NCI-H2081 (cell line): ENCODE data around the gene FBN2.

ENCODE experiments used
- DNase-seq, 2 experiments: peaks; one replicate each; lab custom pipeline; 2025; lab: John Stamatoyannopoulos, UW

The FBN2 gene

DNA sequence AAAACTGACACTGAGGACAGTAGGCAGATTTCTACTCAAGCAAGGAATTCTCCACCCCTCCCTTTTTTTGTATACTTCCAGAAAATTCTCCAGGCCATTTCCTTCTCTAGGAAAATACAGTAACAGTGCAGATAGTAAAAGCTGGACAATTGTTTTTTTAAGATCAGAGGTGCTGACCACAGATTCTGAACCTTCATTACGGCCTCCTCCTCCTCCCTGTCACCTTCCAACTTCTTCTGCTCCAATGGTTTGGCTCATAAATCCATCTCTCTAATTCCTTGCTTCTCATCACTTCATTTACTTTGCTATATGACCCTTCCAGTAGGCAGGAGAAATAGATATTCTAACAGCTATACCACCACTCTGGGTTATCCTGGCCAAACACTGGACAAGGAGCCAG, 220.6 kb downstream of the FBN2 start:
- no peak for DNase-seq

DNA sequence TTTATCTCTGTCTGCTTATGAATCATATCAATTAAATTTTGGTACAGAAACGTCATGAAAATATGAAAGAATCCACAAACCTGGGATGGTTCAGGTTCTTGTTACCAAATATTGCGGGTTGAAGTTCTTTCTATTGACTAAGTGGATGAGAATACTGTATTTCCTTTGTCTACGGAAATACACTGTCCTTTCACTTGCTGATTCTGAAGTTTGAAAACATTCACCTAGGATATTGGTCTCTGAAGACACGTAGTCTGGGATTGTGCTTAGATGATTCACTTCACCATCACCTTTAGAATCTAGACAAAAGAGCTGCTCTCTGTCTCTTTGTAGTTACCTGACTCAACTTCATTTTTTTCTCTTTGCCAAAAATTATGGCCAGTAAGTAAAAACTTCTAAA, 222.4 kb downstream of the FBN2 start:
- DNase-seq, result no peak

DNA sequence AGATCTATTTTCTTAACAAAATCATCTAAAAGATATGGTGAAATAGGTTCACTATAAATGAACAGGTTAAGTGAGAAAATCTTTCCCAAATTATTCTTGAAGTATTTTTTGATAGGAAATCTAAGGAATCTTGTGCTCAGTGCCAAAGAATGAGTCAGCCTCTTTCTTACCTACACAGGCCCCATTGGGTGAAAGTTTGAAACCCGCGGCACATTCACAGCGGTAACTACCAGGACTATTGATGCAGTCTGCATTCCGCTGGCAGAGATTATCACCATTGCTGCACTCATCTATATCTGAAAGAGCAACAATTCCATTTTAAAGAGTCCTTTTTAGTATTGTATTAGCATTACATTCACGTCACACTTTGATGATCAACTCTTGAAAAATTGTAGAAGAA, 232.7 kb downstream of the FBN2 start:
- DNase-seq, result no peak

DNA sequence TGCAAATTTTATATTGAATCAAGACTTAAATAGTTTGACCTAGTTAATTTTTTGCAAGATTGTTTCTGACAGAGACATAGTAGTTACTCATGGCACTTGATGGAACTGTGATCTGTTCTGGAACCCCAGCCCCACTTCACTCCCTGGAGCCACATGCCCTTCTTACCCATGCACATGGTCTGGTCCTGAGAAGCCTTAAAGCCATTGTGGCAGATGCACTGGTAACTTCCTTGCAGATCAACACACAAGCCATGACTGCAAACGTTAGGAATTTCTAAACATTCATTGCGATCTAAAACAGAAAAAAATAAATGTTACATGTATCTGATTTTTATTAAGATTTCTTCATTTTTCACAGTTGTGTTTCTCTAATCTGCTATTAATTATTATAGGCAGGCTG, 233.3 kb downstream of the FBN2 start:
- DNase-seq, result no peak

DNA sequence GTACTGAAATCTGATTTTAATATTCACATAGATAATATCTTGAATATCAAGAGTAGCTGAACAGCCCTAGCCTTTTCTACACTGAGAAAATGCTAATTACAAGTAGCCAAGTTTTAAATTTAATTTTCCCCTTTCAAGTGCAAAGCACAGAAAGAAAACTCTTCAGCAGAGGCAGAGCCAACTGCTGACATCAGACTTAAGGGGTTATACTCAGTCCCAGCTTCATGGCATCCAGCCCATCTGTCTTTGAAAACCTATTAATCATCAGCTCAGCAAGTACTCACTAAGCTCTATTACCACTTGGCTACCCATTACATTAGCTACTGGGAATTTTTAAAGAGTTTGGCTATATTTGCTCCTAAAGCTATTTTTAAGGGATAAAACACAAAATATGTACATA, 234.0 kb downstream of the FBN2 start:
- DNase-seq, result peak in 1 of 2 experiments; percentile 2

DNA sequence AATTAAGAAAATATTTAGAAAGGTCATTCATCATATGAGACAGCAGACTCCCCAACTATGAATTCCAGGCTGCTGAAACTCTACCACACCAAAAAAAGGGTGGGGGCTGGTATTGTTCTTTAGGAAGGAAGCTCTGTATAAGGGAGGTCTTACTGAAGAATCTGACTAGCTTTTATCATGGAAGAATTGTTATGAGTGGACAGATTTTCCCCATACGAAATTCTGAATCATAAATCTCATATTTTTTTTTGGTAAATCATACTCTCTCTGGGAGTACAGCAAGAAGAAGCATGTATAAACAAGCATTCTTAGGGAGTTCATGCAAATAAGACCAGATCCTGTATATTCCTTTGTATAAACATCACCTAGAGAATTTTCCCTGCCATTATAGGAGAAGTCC, 234.5 kb downstream of the FBN2 start:
- no peak for DNase-seq

DNA sequence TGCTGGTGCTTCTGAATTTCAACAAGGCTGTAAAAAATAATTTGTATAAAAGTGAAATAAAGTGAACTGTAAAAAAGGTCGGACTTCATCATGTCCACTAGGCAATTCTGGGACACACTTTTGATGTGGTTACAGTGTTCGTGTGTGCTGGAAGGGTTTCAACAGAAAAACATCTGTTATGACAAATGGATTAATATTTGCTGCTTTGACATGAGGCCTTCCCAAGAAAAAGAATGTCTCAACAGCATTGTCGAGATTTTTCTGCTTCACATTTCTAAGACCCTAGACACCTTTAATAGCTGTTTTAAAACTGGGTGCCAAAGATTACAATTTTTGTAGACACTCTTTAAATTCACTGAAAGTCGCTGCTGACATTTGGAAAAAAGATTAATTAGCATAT, 237.9 kb downstream of the FBN2 start:
- DNase-seq, result no peak

DNA sequence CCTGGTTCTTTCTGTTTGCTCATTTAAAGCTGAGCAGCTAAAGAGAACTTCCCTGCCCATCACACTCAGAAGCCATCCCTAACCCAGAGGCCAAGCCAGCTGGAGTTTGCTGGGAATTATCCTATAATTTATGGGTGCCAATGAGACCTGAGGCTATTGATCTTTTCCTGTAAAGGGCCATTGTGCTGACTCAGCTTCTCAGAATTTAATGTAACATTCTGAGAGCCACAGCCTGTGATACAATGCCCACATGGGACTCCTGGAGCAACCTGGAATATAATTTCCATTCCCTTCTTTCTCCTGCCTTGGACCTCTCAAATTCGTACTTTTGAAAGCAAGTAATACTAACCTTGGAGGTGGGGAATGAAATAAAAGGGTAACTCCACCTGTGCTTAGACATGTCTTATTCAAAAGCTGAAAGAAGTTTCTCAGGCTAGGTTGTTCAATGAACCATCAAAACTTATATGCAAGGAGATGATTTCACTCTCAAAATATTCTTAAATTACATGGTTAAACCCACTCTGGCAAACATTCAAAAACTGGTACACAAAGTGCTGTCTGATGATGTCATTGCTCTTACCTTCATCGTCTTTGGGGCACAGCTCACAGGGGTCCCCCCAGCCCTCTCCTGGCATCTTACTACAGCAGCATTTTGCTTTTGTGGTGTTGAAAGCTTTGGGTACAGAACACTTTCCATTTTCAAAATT, 247.7 kb downstream of the FBN2 start:
- peak in 1 of 2 experiments; percentile 8 for DNase-seq

DNA sequence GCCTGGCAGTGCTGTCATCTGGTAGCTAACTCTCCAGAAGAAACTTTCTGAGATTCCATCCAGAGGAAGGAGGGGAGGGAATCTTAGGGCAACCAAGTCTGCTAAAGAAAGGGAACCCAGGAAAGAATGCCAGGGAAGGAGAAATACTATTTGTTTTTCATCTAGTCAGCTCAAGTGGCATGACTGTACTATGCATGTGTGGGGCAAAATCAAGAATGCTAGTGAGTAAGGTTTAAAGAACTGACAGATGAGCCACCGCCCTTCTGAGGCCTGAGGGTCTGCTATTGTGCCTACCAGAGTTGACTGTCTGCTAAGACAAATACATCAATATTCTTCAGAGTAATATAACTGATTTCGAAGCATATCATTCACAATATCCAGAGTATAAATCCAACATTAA, 250.3 kb downstream of the FBN2 start:
- no peak for DNase-seq

DNA sequence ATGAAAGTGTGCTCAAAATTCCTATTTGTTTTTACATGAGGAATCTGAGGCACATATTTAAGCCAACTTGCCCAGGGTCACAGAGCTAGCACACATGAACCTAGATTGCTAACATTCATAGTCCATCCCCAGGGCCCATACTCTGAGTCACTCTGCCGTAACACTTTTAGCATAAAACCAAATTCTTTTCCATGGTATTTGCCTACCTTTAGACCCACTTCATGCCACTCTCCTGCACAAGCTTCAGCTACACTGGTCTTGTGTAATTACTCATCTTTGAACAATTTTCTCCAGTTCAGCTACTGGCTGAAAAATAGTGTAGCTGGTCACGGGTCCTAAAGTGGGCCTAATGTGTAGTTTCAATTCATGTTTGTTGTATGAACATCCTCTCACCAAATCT, 253.8 kb downstream of the FBN2 start:
- no peak for DNase-seq

DNA sequence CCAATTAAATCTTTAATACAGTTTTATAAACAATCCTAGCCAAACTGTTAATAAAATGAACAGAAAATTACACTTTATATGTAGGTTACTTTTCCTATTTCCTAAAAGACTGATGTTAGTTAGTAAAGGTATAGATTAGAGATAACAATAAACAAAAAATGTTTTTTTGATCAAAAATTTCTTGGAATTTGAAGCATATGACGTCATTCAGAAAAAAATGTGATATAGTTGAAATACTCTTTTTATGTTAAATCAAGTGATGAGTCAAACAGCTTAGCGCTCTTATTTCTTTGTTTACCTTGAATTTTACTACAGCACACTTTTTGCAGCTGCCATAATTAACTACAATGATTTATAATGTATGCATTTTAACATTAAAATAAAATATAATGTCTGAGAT, 258.7 kb downstream of the FBN2 start:
- DNase-seq, result no peak

DNA sequence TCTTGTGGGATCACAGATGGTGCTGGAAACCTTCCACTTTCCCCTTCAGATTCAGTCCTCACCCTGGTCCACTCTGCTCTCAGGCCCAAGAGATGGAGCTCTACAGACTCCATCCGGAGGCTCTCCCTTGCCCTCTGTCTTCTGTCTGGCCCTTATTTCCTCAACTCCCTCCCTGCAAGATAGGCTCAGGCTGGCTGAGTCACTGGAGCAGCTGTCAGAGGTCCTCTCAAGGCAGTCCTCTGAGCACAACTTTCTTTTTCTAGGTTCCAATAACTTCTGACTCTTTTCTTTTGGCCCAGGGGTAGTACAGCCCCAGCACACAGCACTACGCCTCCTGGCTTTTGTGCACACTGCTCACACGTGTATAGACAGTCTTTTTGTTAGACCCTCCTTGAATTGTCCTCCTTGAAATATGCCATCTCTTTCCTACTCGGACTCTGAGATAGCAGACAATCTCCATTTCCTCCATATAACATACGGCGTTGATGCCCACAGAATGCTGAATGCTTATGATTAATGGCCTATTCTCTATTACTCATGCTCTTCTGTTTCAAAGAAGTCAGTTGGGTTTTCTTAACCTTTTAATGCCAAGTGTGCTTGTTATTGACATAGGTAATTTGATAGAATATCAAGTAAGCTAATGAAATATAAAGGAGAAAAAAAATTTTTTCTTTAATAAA, 261.4 kb downstream of the FBN2 start:
- DNase-seq, result no peak

DNA sequence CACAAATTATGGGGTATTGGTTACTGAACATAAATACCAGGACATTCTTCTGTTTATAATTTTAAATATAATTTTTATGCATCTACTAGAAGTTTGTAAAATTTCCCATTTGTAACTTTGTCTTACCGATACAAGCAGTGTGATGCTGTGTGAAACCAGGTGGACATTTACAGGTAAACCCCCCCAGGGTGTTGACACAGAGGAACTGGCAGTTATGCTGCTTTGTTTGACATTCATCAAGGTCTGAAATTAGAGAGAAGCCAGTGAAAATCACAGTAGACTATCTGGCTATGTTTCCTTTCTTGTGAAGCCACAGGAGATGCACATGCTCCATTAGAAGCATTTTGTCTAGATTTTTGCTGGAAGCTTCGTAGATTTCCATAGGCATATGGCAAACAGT, 263.6 kb downstream of the FBN2 start:
- peak; percentile 76 to 87 for DNase-seq

DNA sequence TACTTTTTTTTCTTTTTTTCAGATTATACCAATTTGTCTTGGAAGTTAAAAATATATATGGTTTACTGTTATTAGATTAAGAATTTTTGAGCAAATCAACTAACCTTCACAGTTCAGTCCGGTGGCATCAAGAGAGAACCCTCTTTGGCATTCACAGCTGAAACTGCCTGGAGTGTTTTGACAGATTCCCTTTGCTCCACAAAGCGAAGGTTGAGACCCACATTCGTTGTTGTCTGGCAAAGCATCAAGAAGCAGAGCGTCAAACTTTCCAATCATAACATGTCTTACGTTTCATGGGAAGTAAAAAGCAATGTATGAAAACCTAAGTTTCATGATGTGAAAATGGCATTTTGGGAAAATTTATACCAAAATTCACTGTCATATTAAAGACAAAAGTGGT, 264.3 kb downstream of the FBN2 start:
- DNase-seq, result peak in 1 of 2 experiments; percentile 18

DNA sequence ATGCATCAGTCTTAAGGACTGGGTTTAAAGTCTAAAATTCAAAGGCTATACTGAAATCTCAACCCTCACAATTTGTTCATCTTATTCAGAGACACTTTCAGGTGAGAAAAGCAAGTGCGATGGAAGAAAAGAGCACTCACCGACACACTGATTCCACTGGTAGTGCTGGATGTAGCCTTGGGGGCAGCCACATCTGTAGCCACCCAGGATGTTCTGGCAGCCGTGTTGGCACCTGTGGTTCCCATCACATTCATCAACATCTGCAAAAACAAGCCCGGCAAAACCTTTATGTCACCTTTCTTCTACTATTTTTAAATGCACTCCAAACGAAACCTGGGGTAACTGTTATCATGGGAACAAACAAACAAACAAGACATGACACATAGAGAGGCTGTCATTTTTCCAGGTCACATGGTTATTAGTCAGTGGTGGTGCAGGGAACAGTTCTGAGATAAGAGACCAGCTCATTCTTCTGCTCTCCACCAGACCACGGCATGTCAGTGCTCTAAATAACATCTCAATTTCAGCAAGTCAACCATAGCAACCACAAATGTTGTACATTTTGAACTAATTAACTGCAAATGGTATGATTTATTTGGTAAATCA, 266.1 kb downstream of the FBN2 start:
- no peak for DNase-seq

DNA sequence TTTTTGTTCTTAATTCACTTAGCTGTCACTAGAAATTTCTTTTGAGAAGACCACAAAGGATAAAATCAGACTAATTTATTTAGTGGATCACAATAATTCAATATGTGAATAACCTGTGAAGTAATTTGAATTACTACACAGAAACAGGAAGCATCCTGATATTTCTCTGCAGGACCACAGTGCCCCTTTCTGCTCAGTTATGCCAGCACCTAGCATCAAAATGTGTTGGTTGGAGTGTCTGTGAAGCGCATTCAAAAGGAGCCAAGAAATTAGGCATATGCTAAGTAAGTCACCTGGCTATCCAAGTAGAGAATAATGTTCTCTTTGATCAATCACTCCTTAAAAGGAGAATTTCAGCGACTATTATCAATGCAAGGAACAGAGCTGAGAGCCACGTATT, 267.0 kb downstream of the FBN2 start:
- DNase-seq, result no peak

DNA sequence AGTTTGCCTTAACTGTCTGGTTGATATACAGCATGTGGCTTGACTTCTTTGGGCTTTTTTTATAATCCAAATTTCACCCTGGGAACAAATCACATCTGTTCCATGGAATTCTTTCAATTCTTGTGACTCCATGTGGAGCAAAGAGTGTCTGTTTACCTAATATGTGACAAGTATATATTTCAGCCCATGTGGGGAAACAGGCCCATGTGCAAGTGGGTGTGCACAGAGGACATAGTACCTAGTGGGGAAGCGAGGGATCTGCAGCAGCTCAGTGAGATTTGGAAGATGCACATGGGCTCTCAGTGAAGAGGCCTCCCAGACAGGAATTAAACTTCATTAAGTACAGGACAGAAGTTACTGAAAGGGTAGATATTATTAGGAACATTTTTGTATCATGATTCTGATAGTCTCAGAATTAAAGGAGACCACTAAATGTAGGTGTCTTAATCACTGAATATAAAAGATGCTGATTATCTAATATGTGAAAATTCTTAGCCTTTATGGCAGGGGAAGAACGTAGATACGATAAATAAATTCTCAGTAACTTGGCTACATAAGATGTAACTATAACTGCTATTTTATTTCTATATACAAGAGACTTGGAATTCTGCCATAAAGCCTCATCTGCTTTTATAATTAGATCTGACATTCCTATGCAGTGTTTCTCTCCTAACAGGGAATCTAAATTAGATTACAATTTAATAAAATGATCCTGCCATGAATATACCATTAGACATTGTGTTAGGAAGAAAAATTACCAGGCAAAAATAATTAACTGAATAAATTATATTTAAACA, 273.3 kb downstream of the FBN2 start:
- peak; percentile 8 to 39 for DNase-seq

DNA sequence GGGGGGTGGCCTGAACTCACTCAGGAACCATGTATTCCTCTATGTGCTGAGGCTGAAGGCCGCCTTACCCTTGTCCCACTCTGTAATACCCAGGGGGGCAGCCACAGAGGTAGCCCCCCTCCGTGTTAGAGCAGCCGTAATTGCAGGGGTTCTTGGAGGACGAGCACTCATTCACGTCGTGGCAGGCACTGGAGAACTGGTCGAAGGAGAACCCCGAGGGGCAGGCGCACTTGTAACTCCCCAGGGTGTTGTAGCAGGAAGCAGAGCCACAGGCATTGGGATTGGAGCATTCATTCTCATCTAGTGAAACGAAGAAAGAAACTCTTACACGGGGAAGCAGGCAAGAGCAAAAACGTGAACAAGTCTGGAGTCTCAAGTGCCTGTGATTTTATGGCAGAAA, 274.7 kb downstream of the FBN2 start:
- DNase-seq, result no peak

DNA sequence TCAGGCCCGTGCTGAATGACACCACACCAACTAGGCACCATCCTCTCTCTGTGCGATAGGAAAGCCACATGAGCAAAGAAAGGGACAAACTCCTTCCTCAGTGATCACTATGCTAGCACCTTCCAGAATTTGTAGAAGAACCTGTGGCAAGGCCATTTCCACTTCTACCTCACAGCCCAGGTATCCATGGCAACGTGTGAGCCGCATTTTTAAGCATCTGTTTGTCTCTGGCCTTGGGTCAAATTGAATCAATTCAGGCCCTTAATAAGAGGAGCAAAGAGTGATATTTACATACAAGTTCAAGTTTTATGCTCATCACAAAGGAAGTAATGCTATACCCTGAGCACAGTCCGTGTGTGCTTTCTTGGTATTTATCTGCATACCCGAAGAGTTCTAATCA, 275.1 kb downstream of the FBN2 start:
- DNase-seq, result no peak

DNA sequence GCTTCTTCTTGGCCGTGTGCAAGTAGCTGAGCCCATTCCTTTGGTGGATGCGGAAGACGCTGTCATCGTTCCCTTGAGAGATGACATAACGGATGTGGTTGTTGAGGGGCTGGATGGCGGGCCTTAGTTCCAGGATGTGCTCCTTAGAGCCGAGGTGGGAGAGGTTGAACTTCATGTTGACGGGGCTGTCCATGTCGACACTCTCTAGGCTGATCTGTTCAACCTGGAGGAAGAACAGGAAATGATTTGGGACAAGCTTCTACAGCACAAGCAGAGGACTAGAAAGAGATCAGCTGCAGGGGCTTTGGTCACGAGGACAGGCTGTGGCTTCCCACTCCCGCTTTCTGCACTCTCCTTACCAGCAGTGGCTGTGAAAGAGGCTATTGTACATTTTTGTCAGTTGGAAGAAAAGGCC, 278.4 kb downstream of the FBN2 start:
- no peak for DNase-seq

DNA sequence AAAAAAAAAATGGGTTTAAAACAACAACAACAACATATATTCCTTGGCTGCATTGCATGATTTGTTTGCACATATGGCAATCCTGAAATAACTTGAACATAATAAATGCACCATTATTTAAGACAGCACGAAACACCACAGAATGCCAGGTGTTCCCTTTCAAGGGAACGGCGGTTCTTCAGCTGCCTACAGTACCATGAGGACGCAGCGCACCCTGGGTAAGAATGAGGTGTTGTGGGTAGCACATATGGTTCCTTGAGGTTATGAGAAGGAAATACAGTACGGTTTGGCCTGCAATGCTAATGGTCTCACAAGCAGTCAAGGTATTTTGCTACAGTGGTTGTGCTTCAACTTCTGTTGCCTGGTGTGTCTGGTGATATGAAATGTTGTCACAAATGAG, 279.7 kb downstream of the FBN2 start:
- DNase-seq, result peak; percentile 8 to 60

DNA sequence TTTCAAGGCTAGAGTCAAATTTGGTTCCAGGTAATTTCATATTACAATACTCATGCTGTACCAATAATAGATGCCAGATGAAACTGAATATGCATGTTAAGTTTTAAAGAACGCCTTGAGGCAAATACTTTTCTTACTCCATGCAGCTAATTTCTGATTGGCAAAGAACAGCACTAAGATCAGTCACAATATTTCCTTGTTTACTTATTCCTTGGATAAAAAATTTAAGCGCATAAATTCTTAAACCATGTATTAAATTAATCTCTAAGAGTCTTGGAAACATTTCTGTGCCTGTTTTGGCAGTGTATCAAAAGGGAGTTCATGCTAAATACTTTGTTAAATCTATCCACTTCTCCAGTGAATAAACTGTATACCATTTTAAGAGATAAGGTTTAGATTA, 281.0 kb downstream of the FBN2 start:
- no peak for DNase-seq

DNA sequence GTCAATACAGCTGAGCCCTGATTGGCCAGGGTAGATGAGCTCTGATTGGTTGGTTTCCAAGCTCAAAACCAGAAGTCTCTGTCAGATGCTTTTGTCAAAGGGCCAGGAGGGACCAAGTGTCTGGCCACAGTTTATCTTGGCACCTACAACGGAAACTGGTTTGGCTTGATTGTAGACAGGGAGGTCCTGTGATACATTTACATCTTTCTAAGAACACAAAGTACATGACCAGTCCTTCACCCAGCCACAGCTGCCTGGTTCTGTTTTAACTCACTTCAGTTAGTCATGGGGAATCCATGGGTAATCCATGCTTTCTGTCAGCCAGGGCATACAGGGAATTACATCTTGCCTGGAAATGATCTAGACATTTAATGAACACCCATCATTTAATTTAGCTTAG, 283.3 kb downstream of the FBN2 start:
- no peak for DNase-seq
